H9 (cell line): Measurements from ENCODE around the gene CDK15. TPM values are rescaled to one million over a fixed set of nuclear protein-coding genes. Genes with fewer than 3 reads are reported as not detected.

Source experiments
- DNase-seq: peaks from one replicate; pipeline ENCODE4 v3.0.0-alpha.2; 2017
- H2AFZ ChIP-seq: one replicate; pipeline ENCODE4 v1.6.1; 2013; ENCODE audit warnings: mild to moderate bottlenecking, low read length, control low read depth, moderate library complexity
- H2AK5ac ChIP-seq: 2 replicates; pipeline ENCODE4 v1.6.1; 2013; ENCODE audit warnings: low read length, control low read depth, mixed read lengths; ENCODE audit not compliant: insufficient read length
- H2BK120ac ChIP-seq: one replicate; pipeline ENCODE4 v1.6.1; 2013; ENCODE audit warnings: low read depth, mild to moderate bottlenecking, low read length, control low read depth, inconsistent platforms; ENCODE audit not compliant: poor library complexity, severe bottlenecking
- H2BK12ac ChIP-seq: 2 replicates; pipeline ENCODE4 v1.6.1; 2013; ENCODE audit warnings: low read length, control low read depth, mixed read lengths, low read depth; ENCODE audit not compliant: insufficient read length
- H2BK15ac ChIP-seq: 2 replicates; pipeline ENCODE4 v1.6.1; 2013; ENCODE audit warnings: low read depth, low read length, control low read depth
- H2BK20ac ChIP-seq: one replicate; pipeline ENCODE4 v1.6.1; 2013; ENCODE audit warnings: low read depth, mild to moderate bottlenecking, low read length, control low read depth, inconsistent platforms; ENCODE audit not compliant: poor library complexity, severe bottlenecking
- H2BK5ac ChIP-seq: 2 replicates; pipeline ENCODE4 v1.6.1; 2013; ENCODE audit warnings: low read length, control low read depth, mixed read lengths; ENCODE audit not compliant: insufficient read length
- H3K14ac ChIP-seq: 2 replicates; pipeline ENCODE4 v1.6.1; 2013; ENCODE audit warnings: low read length, control low read depth; ENCODE audit not compliant: insufficient read depth
- H3K18ac ChIP-seq: 2 replicates; pipeline ENCODE4 v1.6.1; 2013; ENCODE audit warnings: low read depth, mild to moderate bottlenecking, mixed read lengths, low read length, control low read depth; ENCODE audit not compliant: insufficient read length
- H3K23ac ChIP-seq: 2 replicates; pipeline ENCODE4 v1.6.1; 2013; ENCODE audit warnings: low read length, control low read depth, mixed read lengths, low read depth; ENCODE audit not compliant: insufficient read length
- H3K23me2 ChIP-seq: 2 replicates; pipeline ENCODE4 v1.6.1; 2013; ENCODE audit warnings: low read depth, mild to moderate bottlenecking, mixed read lengths, low read length, control low read depth; ENCODE audit not compliant: insufficient read length, poor library complexity, severe bottlenecking
- H3K27ac ChIP-seq: 2 replicates; pipeline ENCODE4 v1.5.1; 2013; ENCODE audit warnings: low read length, control low read depth, mixed read lengths, low read depth; ENCODE audit not compliant: insufficient read length
- H3K27me3 ChIP-seq: 2 replicates; pipeline ENCODE4 v1.6.1; 2013; ENCODE audit warnings: low read length, control low read depth, inconsistent platforms; ENCODE audit not compliant: insufficient read depth
- H3K4ac ChIP-seq: 2 replicates; pipeline ENCODE4 v1.6.1; 2013; ENCODE audit warnings: low read depth, mild to moderate bottlenecking, control low read depth, inconsistent platforms, low read length, moderate library complexity
- H3K4me1 ChIP-seq: 2 replicates; pipeline ENCODE4 v1.6.1; 2013; ENCODE audit warnings: low read length, control low read depth, inconsistent platforms; ENCODE audit not compliant: insufficient read depth
- H3K4me2 ChIP-seq: 2 replicates; pipeline ENCODE4 v1.6.1; 2013; ENCODE audit warnings: low read length, control low read depth, mixed read lengths; ENCODE audit not compliant: insufficient read length, insufficient read depth
- H3K56ac ChIP-seq: 2 replicates; pipeline ENCODE4 v1.6.1; 2013; ENCODE audit warnings: low read depth, mild to moderate bottlenecking, mixed read lengths, low read length, control low read depth; ENCODE audit not compliant: insufficient read length
- H3K79me1 ChIP-seq: 2 replicates; pipeline ENCODE4 v1.6.1; 2013; ENCODE audit warnings: low read depth, mild to moderate bottlenecking, moderate library complexity, low read length, control low read depth, inconsistent platforms; ENCODE audit not compliant: insufficient read depth, poor library complexity, severe bottlenecking
- H3K79me2 ChIP-seq: 2 replicates; pipeline ENCODE4 v1.6.1; 2013; ENCODE audit warnings: low read length, control low read depth, inconsistent platforms; ENCODE audit not compliant: insufficient read depth
- H3K9ac ChIP-seq: 2 replicates; pipeline ENCODE4 v1.6.1; 2013; ENCODE audit warnings: low read length, control low read depth, mixed read lengths; ENCODE audit not compliant: insufficient read length; ENCODE audit errors: extremely low read depth
- H3K9me3 ChIP-seq: one replicate; pipeline ENCODE4 v1.6.1; 2013; ENCODE audit warnings: low read depth, low read length, inconsistent platforms; ENCODE audit not compliant: control insufficient read depth
- H3T11ph ChIP-seq: one replicate; pipeline ENCODE4 v1.6.1; 2013; ENCODE audit warnings: mild to moderate bottlenecking, low read length, control low read depth, inconsistent platforms
- H4K20me1 ChIP-seq: one replicate; pipeline ENCODE4 v1.6.1; 2013; ENCODE audit not compliant: control insufficient read depth, insufficient read length, insufficient read depth
- H4K5ac ChIP-seq: 2 replicates; pipeline ENCODE4 v1.6.1; 2013; ENCODE audit warnings: low read depth, mild to moderate bottlenecking, mixed read lengths, low read length, control low read depth; ENCODE audit not compliant: insufficient read length
- H4K8ac ChIP-seq: replicated peaks from 2 replicates; pipeline ENCODE4 v1.6.1; 2013; ENCODE audit warnings: low read length, control low read depth, mixed read lengths, low read depth; ENCODE audit not compliant: insufficient read length
- H4K91ac ChIP-seq: 2 replicates; pipeline ENCODE4 v1.6.1; 2013; ENCODE audit warnings: low read depth, mild to moderate bottlenecking, moderate library complexity, mixed read lengths, low read length, control low read depth; ENCODE audit not compliant: insufficient read length
- H3K27ac Mint-ChIP-seq, 3 experiments: 2 replicates in 2 of 3; 3 replicates in 1 of 3; pipeline ENCODE4 v1.8.0; 2020 to 2021; ENCODE audit warnings: mixed read lengths in 3 of 3, mild to moderate bottlenecking in 1 of 3, moderate library complexity in 1 of 3
- H3K27me3 Mint-ChIP-seq: 2 replicates; pipeline ENCODE4 v1.8.0; 2021; ENCODE audit warnings: low read depth, mild to moderate bottlenecking, moderate library complexity, mixed read lengths
- H3K36me3 Mint-ChIP-seq, 3 experiments: 2 replicates in 2 of 3; 3 replicates in 1 of 3; pipeline ENCODE4 v1.8.0; 2020 to 2021; ENCODE audit warnings: low read depth in 3 of 3, mixed read lengths in 3 of 3; ENCODE audit not compliant: insufficient read depth in 1 of 3
- H3K4me1 Mint-ChIP-seq, 2 experiments: 2 replicates each; pipeline ENCODE4 v1.8.0; 2020; ENCODE audit warnings: mixed read lengths in 2 of 2
- H3K4me3 Mint-ChIP-seq, 2 experiments: 2 replicates in 1 of 2; 3 replicates in 1 of 2; pipeline ENCODE4 v1.8.0; 2020 to 2021; ENCODE audit warnings: mild to moderate bottlenecking in 2 of 2, mixed read lengths in 2 of 2, moderate library complexity in 1 of 2
- H3K9me3 Mint-ChIP-seq, 2 experiments: 2 replicates in 1 of 2; 3 replicates in 1 of 2; pipeline ENCODE4 v1.8.0; 2020; ENCODE audit warnings: mild to moderate bottlenecking in 2 of 2, mixed read lengths in 2 of 2, moderate library complexity in 1 of 2
- CTCF ChIP-seq: fragments of 200-600 bp; sonication (generic); conservative IDR thresholded peaks from 3 replicates; pipeline ENCODE4 v1.8.0; 2021; ENCODE audit warnings: antibody characterized with exemption, mild to moderate bottlenecking
- whole genome bisulfite sequencing: extraction: QIAGEN DNeasy Blood & Tissue Kit; methylation state at CpG from one replicate; pipeline ENCODE4 v1.1.7; 2013; ENCODE audit warnings: missing lambda C conversion rate, low lambda C conversion rate, mixed read lengths; ENCODE audit not compliant: insufficient read length; ENCODE audit errors: extremely low coverage; 5-methylcytosine and 5-hydroxymethylcytosine counted together
- total RNA-seq: library from RNA; stranded (reverse); gene quantifications from 2 replicates; pipeline ENCODE4 v1.2.1, GENCODE V29; 2021

The CDK15 gene
- total RNA-seq, 1 experiment from 2014 or later, result not detected

DNA sequence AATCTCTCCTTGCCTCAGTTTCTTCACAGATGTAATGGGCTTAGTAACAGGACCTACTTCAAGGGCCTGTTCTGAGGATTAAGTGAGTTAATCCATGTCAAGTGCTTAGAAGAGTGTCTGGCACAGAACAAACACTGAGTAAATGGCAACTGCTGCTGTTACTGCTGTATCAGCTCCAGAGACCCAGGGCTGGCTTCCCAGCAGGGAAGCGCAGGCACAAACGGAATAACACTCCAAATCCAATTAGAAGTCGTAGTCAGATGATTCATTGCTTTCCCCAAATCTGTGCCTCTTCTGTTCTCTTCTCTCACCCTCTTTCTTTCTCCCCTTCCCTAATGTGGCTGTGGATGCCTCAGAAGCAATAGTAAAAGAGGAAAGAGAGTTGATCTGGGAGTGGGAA, 126.2 kb downstream of the CDK15 start:
- H3K9me3 Mint-ChIP-seq, result peaks cover 2 to 7% of the 10 kb centered on the region in 2 experiments; a peak in 3 of 5 replicates
- no CpG with 5 or more reads among the region's 3 CpGs for WGBS
- Histone ChIP-seq H3K4me2 (no peak overlapping the region), H3K9me3 (no peaks in the 10 kb centered on the region), H3K79me2 (no peaks in the 10 kb centered on the region), H3T11ph (no peak overlapping the region), H2BK20ac (no peak overlapping the region), H3K14ac (no peak overlapping the region), H4K91ac (no peak overlapping the region), H4K5ac (no peak overlapping the region), H3K79me1 (no peaks in the 10 kb centered on the region), H3K27ac (no peak overlapping the region), H3K23me2 (no peaks in the 10 kb centered on the region), H3K9ac (no peak overlapping the region), H4K20me1 (no peaks in the 10 kb centered on the region), H3K56ac (no peak overlapping the region), H2BK15ac (no peak overlapping the region), H2AK5ac (no peak overlapping the region), H3K4me1 (no peaks in the 10 kb centered on the region), H3K4ac (no peak overlapping the region), H2BK5ac (no peak overlapping the region), H3K23ac (no peak overlapping the region), H2BK12ac (no peak overlapping the region), H3K18ac (no peak overlapping the region), H2BK120ac (no peak overlapping the region), H3K27me3 (no peaks in the 10 kb centered on the region), H4K8ac (no peak overlapping the region), H2AFZ (no peak overlapping the region)
- TF ChIP-seq CTCF, result no peak
- peaks cover 38 to 50% of the 10 kb centered on the region in 2 experiments for H3K4me1 Mint-ChIP-seq
- H3K4me3 Mint-ChIP-seq, result no peak overlapping the region
- no peak overlapping the region for H3K27ac Mint-ChIP-seq
- peaks cover 2 to 8% (median 4%) of the 10 kb centered on the region in 3 experiments; a peak in 4 of 7 replicates for H3K36me3 Mint-ChIP-seq
- DNase-seq, result no peak
- no peaks in the 10 kb centered on the region; the same call in 1 of the 2 replicates for H3K27me3 Mint-ChIP-seq
